HepG2 (cell line): ENCODE results near the gene KCTD14. TPM values are rescaled to one million over a fixed set of nuclear protein-coding genes. Genes with fewer than 3 reads are reported as not detected.

Experiments used
- REXO4 ChIP-seq: sonication (generic); formaldehyde crosslinking; IDR thresholded peaks from 2 replicates; pipeline ENCODE4 v1.8.0; 2022; ENCODE audit warnings: missing genetic modification reagents, mild to moderate bottlenecking, borderline replicate concordance
- RFX3 ChIP-seq: IDR thresholded peaks from 2 replicates; pipeline ENCODE4 v1.6.1; 2016; ENCODE audit warnings: missing biosample characterization, missing genetic modification reagents
- SAFB2 ChIP-seq: sonication (generic); formaldehyde crosslinking; IDR thresholded peaks from 2 replicates; pipeline ENCODE4 v1.5.1; 2020; ENCODE audit warnings: missing genetic modification reagents, low read depth, mild to moderate bottlenecking, borderline replicate concordance
- ZBTB7B ChIP-seq: sonication (generic); formaldehyde crosslinking; IDR thresholded peaks from 2 replicates; pipeline ENCODE4 v1.4.0; 2020; ENCODE audit warnings: missing genetic modification reagents
- ZFP37 ChIP-seq: sonication (generic); formaldehyde crosslinking; IDR thresholded peaks from 2 replicates; pipeline ENCODE4 v1.4.0; 2020; ENCODE audit warnings: missing genetic modification reagents, borderline replicate concordance
- ZNF138 ChIP-seq: sonication (generic); formaldehyde crosslinking; IDR thresholded peaks from 2 replicates; pipeline ENCODE4 v1.5.0; 2020; ENCODE audit warnings: mild to moderate bottlenecking, low read depth, missing genetic modification reagents
- ZNF264 ChIP-seq: sonication (generic); formaldehyde crosslinking; IDR thresholded peaks from 2 replicates; pipeline ENCODE4 v1.4.0; 2020; ENCODE audit warnings: missing genetic modification reagents
- ZNF33A ChIP-seq: sonication (generic); formaldehyde crosslinking; IDR thresholded peaks from 2 replicates; pipeline ENCODE4 v1.5.1; 2020; ENCODE audit warnings: missing genetic modification reagents, mild to moderate bottlenecking, moderate library complexity, borderline replicate concordance
- ZNF878 ChIP-seq: sonication (generic); formaldehyde crosslinking; IDR thresholded peaks from 2 replicates; pipeline ENCODE4 v1.8.1; 2023; ENCODE audit warnings: mild to moderate bottlenecking, missing genetic modification reagents, moderate library complexity
- polyA plus RNA-seq, 8 experiments: library from polyadenylated mRNA; depleted of rRNA in 3 of 8; stranded (reverse) in 7 of 8; unstranded in 1 of 8; fragments of >200 nt; fragmentation: Illumina TruSeq in 4 of 8; extraction: Trizol in 4 of 8; gene quantifications; 2 replicates each; pipeline versions ENCODE4 v1.2.1 to v1.2.3, GENCODE V29; 2011 to 2016; ENCODE audit warnings: low read depth in 4 of 8, missing spikeins in 1 of 8, mixed read lengths in 1 of 8; ENCODE audit not compliant: insufficient read depth in 1 of 8
- total RNA-seq, 5 experiments: library from RNA; depleted of rRNA; stranded (reverse); fragments of >200 nt; fragmentation: Illumina TruSeq; extraction: Trizol; gene quantifications; 2 replicates each; pipeline ENCODE4 v1.2.3, GENCODE V29; 2016; ENCODE audit warnings: low read depth in 1 of 5
- TF ChIP-seq, protein P1 (sequence below): sonication (generic); formaldehyde crosslinking; IDR thresholded peaks from 2 replicates; pipeline ENCODE4 v1.5.0; 2020; ENCODE audit warnings: mild to moderate bottlenecking, missing genetic modification reagents
- TF ChIP-seq, protein P2 (sequence below): sonication (generic); formaldehyde crosslinking; IDR thresholded peaks from 2 replicates; pipeline ENCODE4 v1.4.0; 2020; ENCODE audit warnings: mild to moderate bottlenecking, missing genetic modification reagents
- TF ChIP-seq, protein P3 (sequence below): sonication (generic); formaldehyde crosslinking; IDR thresholded peaks from one replicate; pipeline ENCODE4 v1.5.1; 2020; ENCODE audit warnings: mild to moderate bottlenecking, missing genetic modification reagents; ENCODE audit errors: not compliant biosample characterization
- TF ChIP-seq, protein P4 (sequence below): sonication (generic); formaldehyde crosslinking; IDR thresholded peaks from 2 replicates; pipeline ENCODE4 v1.4.0; 2020; ENCODE audit warnings: missing genetic modification reagents
- TF ChIP-seq, protein P5 (sequence below): sonication (generic); formaldehyde crosslinking; IDR thresholded peaks from 2 replicates; pipeline ENCODE4 v1.4.0; 2020; ENCODE audit warnings: missing genetic modification reagents

The KCTD14 gene
- total and polyA plus RNA-seq, 2 of the 13 experiments (the other 11 are each of a cell fraction or from before 2014, with no cell fraction given): 10.3 to 15.6 TPM

- TF ChIP-seq ZBTB7B (CRISPR knock-in tag): peak; percentile 69
- TF ChIP-seq RFX3 (CRISPR knock-in tag): no peak
- 0 out of 2 replicates have a peak, but pooled peaks have one; percentile 50 for TF ChIP-seq ZNF878 (CRISPR knock-in tag)
- TF ChIP-seq SAFB2 (CRISPR knock-in tag): no peak
- no peak for TF ChIP-seq ZNF33A (CRISPR knock-in tag)
- TF ChIP-seq, protein P1, sequence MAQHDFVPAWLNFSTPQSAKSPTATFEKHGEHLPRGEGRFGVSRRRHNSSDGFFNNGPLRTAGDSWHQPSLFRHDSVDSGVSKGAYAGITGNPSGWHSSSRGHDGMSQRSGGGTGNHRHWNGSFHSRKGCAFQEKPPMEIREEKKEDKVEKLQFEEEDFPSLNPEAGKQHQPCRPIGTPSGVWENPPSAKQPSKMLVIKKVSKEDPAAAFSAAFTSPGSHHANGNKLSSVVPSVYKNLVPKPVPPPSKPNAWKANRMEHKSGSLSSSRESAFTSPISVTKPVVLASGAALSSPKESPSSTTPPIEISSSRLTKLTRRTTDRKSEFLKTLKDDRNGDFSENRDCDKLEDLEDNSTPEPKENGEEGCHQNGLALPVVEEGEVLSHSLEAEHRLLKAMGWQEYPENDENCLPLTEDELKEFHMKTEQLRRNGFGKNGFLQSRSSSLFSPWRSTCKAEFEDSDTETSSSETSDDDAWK (CRISPR knock-in tag): no peak
- no peak for TF ChIP-seq ZNF264 (CRISPR knock-in tag)
- TF ChIP-seq, protein P2, sequence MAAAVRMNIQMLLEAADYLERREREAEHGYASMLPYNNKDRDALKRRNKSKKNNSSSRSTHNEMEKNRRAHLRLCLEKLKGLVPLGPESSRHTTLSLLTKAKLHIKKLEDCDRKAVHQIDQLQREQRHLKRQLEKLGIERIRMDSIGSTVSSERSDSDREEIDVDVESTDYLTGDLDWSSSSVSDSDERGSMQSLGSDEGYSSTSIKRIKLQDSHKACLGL (CRISPR knock-in tag): no peak
- TF ChIP-seq ZFP37 (CRISPR knock-in tag): 0 out of 2 replicates have a peak, but pooled peaks have one; percentile 26
- TF ChIP-seq, protein P3, sequence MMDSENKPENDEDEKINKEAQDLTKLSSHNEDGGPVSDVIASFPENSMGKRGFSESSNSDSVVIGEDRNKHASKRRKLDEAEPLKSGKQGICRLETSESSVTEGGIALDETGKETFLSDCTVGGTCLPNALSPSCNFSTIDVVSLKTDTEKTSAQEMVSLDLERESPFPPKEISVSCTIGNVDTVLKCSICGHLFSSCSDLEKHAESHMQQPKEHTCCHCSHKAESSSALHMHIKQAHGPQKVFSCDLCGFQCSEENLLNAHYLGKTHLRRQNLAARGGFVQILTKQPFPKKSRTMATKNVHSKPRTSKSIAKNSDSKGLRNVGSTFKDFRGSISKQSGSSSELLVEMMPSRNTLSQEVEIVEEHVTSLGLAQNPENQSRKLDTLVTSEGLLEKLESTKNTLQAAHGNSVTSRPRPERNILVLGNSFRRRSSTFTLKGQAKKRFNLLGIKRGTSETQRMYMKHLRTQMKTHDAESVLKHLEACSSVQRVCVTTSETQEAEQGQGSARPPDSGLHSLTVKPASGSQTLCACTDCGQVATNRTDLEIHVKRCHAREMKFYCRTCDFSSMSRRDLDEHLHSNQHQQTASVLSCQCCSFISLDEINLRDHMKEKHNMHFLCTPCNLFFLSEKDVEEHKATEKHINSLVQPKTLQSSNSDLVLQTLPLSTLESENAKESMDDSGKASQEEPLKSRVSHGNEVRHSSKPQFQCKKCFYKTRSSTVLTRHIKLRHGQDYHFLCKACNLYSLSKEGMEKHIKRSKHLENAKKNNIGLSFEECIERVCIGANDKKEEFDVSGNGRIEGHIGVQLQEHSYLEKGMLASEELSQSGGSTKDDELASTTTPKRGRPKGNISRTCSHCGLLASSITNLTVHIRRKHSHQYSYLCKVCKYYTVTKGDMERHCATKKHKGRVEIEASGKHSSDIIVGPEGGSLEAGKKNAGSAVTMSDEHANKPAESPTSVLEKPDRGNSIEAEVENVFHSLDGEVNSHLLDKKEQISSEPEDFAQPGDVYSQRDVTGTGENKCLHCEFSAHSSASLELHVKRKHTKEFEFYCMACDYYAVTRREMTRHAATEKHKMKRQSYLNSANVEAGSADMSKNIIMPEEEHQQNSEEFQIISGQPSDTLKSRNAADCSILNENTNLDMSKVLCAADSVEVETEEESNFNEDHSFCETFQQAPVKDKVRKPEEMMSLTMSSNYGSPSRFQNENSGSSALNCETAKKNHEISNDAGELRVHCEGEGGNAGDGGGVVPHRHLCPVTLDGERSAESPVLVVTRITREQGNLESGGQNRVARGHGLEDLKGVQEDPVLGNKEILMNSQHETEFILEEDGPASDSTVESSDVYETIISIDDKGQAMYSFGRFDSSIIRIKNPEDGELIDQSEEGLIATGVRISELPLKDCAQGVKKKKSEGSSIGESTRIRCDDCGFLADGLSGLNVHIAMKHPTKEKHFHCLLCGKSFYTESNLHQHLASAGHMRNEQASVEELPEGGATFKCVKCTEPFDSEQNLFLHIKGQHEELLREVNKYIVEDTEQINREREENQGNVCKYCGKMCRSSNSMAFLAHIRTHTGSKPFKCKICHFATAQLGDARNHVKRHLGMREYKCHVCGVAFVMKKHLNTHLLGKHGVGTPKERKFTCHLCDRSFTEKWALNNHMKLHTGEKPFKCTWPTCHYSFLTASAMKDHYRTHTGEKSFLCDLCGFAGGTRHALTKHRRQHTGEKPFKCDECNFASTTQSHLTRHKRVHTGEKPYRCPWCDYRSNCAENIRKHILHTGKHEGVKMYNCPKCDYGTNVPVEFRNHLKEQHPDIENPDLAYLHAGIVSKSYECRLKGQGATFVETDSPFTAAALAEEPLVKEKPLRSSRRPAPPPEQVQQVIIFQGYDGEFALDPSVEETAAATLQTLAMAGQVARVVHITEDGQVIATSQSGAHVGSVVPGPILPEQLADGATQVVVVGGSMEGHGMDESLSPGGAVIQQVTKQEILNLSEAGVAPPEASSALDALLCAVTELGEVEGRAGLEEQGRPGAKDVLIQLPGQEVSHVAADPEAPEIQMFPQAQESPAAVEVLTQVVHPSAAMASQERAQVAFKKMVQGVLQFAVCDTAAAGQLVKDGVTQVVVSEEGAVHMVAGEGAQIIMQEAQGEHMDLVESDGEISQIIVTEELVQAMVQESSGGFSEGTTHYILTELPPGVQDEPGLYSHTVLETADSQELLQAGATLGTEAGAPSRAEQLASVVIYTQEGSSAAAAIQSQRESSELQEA (CRISPR knock-in tag): no peak
- TF ChIP-seq, protein P4, sequence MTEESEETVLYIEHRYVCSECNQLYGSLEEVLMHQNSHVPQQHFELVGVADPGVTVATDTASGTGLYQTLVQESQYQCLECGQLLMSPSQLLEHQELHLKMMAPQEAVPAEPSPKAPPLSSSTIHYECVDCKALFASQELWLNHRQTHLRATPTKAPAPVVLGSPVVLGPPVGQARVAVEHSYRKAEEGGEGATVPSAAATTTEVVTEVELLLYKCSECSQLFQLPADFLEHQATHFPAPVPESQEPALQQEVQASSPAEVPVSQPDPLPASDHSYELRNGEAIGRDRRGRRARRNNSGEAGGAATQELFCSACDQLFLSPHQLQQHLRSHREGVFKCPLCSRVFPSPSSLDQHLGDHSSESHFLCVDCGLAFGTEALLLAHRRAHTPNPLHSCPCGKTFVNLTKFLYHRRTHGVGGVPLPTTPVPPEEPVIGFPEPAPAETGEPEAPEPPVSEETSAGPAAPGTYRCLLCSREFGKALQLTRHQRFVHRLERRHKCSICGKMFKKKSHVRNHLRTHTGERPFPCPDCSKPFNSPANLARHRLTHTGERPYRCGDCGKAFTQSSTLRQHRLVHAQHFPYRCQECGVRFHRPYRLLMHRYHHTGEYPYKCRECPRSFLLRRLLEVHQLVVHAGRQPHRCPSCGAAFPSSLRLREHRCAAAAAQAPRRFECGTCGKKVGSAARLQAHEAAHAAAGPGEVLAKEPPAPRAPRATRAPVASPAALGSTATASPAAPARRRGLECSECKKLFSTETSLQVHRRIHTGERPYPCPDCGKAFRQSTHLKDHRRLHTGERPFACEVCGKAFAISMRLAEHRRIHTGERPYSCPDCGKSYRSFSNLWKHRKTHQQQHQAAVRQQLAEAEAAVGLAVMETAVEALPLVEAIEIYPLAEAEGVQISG: peak; percentile 61; the same call in 1 of the 2 replicates
- no peak for TF ChIP-seq REXO4 (CRISPR knock-in tag)
- TF ChIP-seq ZNF138: no peak
- TF ChIP-seq, protein P5, sequence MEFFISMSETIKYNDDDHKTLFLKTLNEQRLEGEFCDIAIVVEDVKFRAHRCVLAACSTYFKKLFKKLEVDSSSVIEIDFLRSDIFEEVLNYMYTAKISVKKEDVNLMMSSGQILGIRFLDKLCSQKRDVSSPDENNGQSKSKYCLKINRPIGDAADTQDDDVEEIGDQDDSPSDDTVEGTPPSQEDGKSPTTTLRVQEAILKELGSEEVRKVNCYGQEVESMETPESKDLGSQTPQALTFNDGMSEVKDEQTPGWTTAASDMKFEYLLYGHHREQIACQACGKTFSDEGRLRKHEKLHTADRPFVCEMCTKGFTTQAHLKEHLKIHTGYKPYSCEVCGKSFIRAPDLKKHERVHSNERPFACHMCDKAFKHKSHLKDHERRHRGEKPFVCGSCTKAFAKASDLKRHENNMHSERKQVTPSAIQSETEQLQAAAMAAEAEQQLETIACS (CRISPR knock-in tag): no peak
These were observed 17.0 kb upstream of the KCTD14 start (continued) for GRCh38 chr11:78039919-78040671.
